Stomach (tissue), 9 donors: ENCODE results near the gene NSRP1. TPM values are rescaled to one million over a fixed set of nuclear protein-coding genes. Genes with fewer than 3 reads are reported as not detected.
"Not testable (repeated sequence)": the region's sequence is repeated elsewhere in the genome, so short reads cannot be mapped to it uniquely, and the experiment has no call there.

Source experiments
- DNase-seq, 2 donors: peaks; one replicate each; pipeline versions ENCODE4 v3.0.0 to v3.0.0-alpha.2; 2013 to 2019
- H3K27ac ChIP-seq, 5 donors: fragments of 200-600 bp in 4 of 5; sonication (generic) in 4 of 5; one replicate each; pipeline ENCODE4 v1.5.1; 2013 to 2019; ENCODE audit warnings: mild to moderate bottlenecking in 1 of 5, moderate library complexity in 1 of 5
- H3K27me3 ChIP-seq, 3 donors: fragments of 200-600 bp; sonication (generic); one replicate each; pipeline ENCODE4 v1.5.1; 2017 to 2019; ENCODE audit warnings: mixed run types in 1 of 3
- H3K36me3 ChIP-seq, 4 donors: fragments of 200-600 bp; sonication (generic); 1 replicate in 3 of 4; 2 replicates in 1 of 4; pipeline ENCODE4 v1.5.1; 2016 to 2019
- H3K4me1 ChIP-seq, 4 donors: fragments of 200-600 bp; sonication (generic); one replicate each; pipeline ENCODE4 v1.5.1; 2016 to 2019
- H3K4me3 ChIP-seq, 4 donors: fragments of 200-600 bp; sonication (generic) in 3 of 4; one replicate each; pipeline ENCODE4 v1.5.1; 2016 to 2019; ENCODE audit warnings: mild to moderate bottlenecking in 1 of 4
- H3K9me3 ChIP-seq, 4 donors: fragments of 200-600 bp; sonication (generic); one replicate each; pipeline ENCODE4 v1.5.1; 2016 to 2019
- CTCF ChIP-seq, 7 experiments: fragments of 450-650 bp in 4 of 7; fragments of 200-600 bp in 3 of 7; sonication (generic) in 3 of 7; IDR thresholded peaks; one replicate each; pipeline ENCODE4 v1.5.1; 2016 to 2019; ENCODE audit warnings: antibody characterized with exemption in 7 of 7, control low read depth in 2 of 7, mild to moderate bottlenecking in 1 of 7
- EP300 ChIP-seq: sonication (generic); formaldehyde crosslinking; IDR thresholded peaks from one replicate; pipeline ENCODE4 v1.6.1; 2017; ENCODE audit warnings: antibody characterized with exemption
- POLR2A ChIP-seq, 4 donors: fragments of 450-650 bp; IDR thresholded peaks; one replicate each; pipeline ENCODE4 v1.6.1; 2016; ENCODE audit warnings: antibody characterized with exemption in 4 of 4, control low read depth in 2 of 4, mild to moderate bottlenecking in 1 of 4, moderate library complexity in 1 of 4
- POLR2AphosphoS5 ChIP-seq, 3 donors: sonication (generic); formaldehyde crosslinking; IDR thresholded peaks; one replicate each; pipeline ENCODE4 v1.6.1; 2016; ENCODE audit warnings: antibody characterized with exemption in 3 of 3
- WGBS, 5 donors: extraction: QIAGEN DNeasy Blood & Tissue Kit in 3 of 5; methylation state at CpG; one replicate each; pipeline versions ENCODE4 v1.1.5 to v1.1.7; 2013 to 2018; 5-methylcytosine and 5-hydroxymethylcytosine counted together
- intact Hi-C: fragments of 100-400 bp; cut with DNase I; formaldehyde crosslinking; loops from one replicate; pipeline ENCODE4 v1.15.1; 2023; ENCODE audit warnings: low total_unique reads
- polyA plus RNA-seq, 3 donors: library from polyadenylated mRNA; stranded (reverse); fragments of 200-250 nt; gene quantifications; one replicate each; pipeline ENCODE4 v1.2.3, GENCODE V29; 2013
- total RNA-seq, 5 donors: library from RNA; depleted of rRNA; stranded (reverse); fragments of >200 nt; gene quantifications; one replicate each; pipeline versions ENCODE4 v1.1.0 to v1.2.3, GENCODE V29; 2014 to 2016
- donor health status: healthy with polysubstance abuse.
- donor health status: Bipolar disorder and iron deficiency.
- donor health status: healthy.

NSRP1 gene
- total and polyA plus RNA-seq, 8 donors: 5.4 to 110 (median 26.9) TPM

GRCh38 chr17:30074730-30075129, 41.9 kb upstream of the NSRP1 start:
- TF ChIP-seq POLR2AphosphoS5 (IDR thresholded peaks at IDR 0.05) (no peak), EP300 (no peak), CTCF (IDR thresholded peaks at IDR 0.05) (no peak), POLR2A (IDR thresholded peaks at IDR 0.05) (no peak)
- intact Hi-C loops: no loop called here
- Histone ChIP-seq H3K27ac (no peak overlapping the region), H3K4me3 (no peak overlapping the region), H3K36me3 (no peaks in the 10 kb centered on the region), H3K4me1 (no peaks in the 10 kb centered on the region), H3K27me3 (peaks cover 0 to 3% (median 0%) of the 10 kb centered on the region in 3 donors), H3K9me3 (no peaks in the 10 kb centered on the region)
- WGBS, 5 donors: 76 to 90% (median 87%) methylated on average over 2 of the region's 2 CpGs
- no peak for DNase-seq

GRCh38 chr17:30082773-30083172, 33.8 kb upstream of the NSRP1 start:
- 86 to 93% (median 92%) methylated on average over 5 of the region's 5 CpGs for WGBS, 5 donors
- TF ChIP-seq POLR2AphosphoS5 (IDR thresholded peaks at IDR 0.05) (no peak), POLR2A (IDR thresholded peaks at IDR 0.05) (no peak), CTCF (IDR thresholded peaks at IDR 0.05) (no peak), EP300 (no peak)

GRCh38 chr17:30084788-30085187, 31.8 kb upstream of the NSRP1 start:
- WGBS, 5 donors: 32 to 49% (median 38%) methylated on average over 6 of the region's 6 CpGs
- intact Hi-C loops: no loop called here
- H3K4me1 ChIP-seq: no peaks in the 10 kb centered on the region
- H3K36me3 ChIP-seq: no peaks in the 10 kb centered on the region
- TF ChIP-seq POLR2A (IDR thresholded peaks at IDR 0.05) (no peak), CTCF (IDR thresholded peaks at IDR 0.05) (no peak), EP300 (no peak), POLR2AphosphoS5 (IDR thresholded peaks at IDR 0.05) (no peak)
- no peak for DNase-seq
- H3K9me3 ChIP-seq: no peaks in the 10 kb centered on the region
- H3K27me3 ChIP-seq: peaks cover 0 to 27% (median 0%) of the 10 kb centered on the region in 3 donors
- H3K4me3 ChIP-seq: no peak overlapping the region
- H3K27ac ChIP-seq: no peak overlapping the region

More at GRCh38 chr17:30082773-30083172, 33.8 kb upstream of the NSRP1 start:
- Histone ChIP-seq H3K9me3 (no peaks in the 10 kb centered on the region), H3K27ac (no peak overlapping the region), H3K4me1 (no peaks in the 10 kb centered on the region), H3K36me3 (no peaks in the 10 kb centered on the region), H3K27me3 (peaks cover 0 to 9% (median 0%) of the 10 kb centered on the region in 3 donors), H3K4me3 (no peak overlapping the region)
- no peak for DNase-seq
- intact Hi-C loops: no loop called here

- Histone ChIP-seq H3K4me3 (no peak overlapping the region), H3K9me3 (no peaks in the 10 kb centered on the region), H3K36me3 (no peaks in the 10 kb centered on the region), H3K4me1 (no peaks in the 10 kb centered on the region), H3K27me3 (peaks cover 0 to 34% (median 0%) of the 10 kb centered on the region in 3 donors), H3K27ac (no peak overlapping the region)
- no peak for DNase-seq
- WGBS, 5 donors: 89 to 97% (median 95%) methylated on average over 2 of the region's 2 CpGs
- TF ChIP-seq POLR2A (IDR thresholded peaks at IDR 0.05) (no peak), POLR2AphosphoS5 (IDR thresholded peaks at IDR 0.05) (no peak), CTCF (IDR thresholded peaks at IDR 0.05) (no peak), EP300 (no peak)
- intact Hi-C loops: no loop called here
Observed at GRCh38 chr17:30086896-30087295, 29.7 kb upstream of the NSRP1 start.

- H3K27ac ChIP-seq, H3K9me3 ChIP-seq, DNase-seq, H3K4me1 ChIP-seq, H3K36me3 ChIP-seq, intact Hi-C loops, H3K4me3 ChIP-seq: not testable (repeated sequence)
- WGBS, 5 donors: 82 to 94% (median 85%) methylated on average over 3 of the region's 3 CpGs
- peaks cover 0 to 36% (median 0%) of the 10 kb centered on the region in 3 donors for H3K27me3 ChIP-seq
Observed at GRCh38 chr17:30087431-30087830, 29.2 kb upstream of the NSRP1 start.
